GM21367 (cell line): ENCODE data around the gene KCNAB1.
"Not testable (repeated sequence)": the region's sequence is repeated elsewhere in the genome, so short reads cannot be mapped to it uniquely, and the experiment has no call there.

Source experiments
- ATAC-seq: cut with Tn5 transposase; IDR thresholded peaks from one replicate; pipeline ENCODE4 v1.9.1; 2021; ENCODE audit not compliant: unreplicated experiment

The KCNAB1 gene

GRCh38 chr3:156259896-156260295 lies 139.5 kb downstream of the KCNAB1 start:
- ATAC-seq = no peak

- ATAC-seq = no peak
These were observed 140.0 kb downstream of the KCNAB1 start for GRCh38 chr3:156260331-156260730.

GRCh38 chr3:156264771-156265170 lies 144.4 kb downstream of the KCNAB1 start:
- no peak for ATAC-seq

- ATAC-seq = no peak
These were observed 151.1 kb downstream of the KCNAB1 start for GRCh38 chr3:156271508-156271907.

GRCh38 chr3:156271995-156272719 lies 151.8 kb downstream of the KCNAB1 start:
- ATAC-seq = no peak

- ATAC-seq = no peak
These were observed 152.8 kb downstream of the KCNAB1 start for GRCh38 chr3:156273111-156273694.

GRCh38 chr3:156274791-156275190 lies 154.4 kb downstream of the KCNAB1 start:
- no peak for ATAC-seq

- not testable (repeated sequence) for ATAC-seq
These were observed 164.3 kb downstream of the KCNAB1 start for GRCh38 chr3:156284637-156285036.

- ATAC-seq = no peak
These were observed 165.2 kb downstream of the KCNAB1 start for GRCh38 chr3:156285626-156286025.

- no peak for ATAC-seq
These were observed 170.5 kb downstream of the KCNAB1 start for GRCh38 chr3:156290924-156291271.

GRCh38 chr3:156291272-156292123 lies 171.1 kb downstream of the KCNAB1 start:
- no peak for ATAC-seq

GRCh38 chr3:156293566-156293965 lies 173.2 kb downstream of the KCNAB1 start:
- ATAC-seq = no peak

- no peak for ATAC-seq
These were observed 177.2 kb downstream of the KCNAB1 start for GRCh38 chr3:156297582-156297981.

GRCh38 chr3:156298014-156298413 lies 177.6 kb downstream of the KCNAB1 start:
- ATAC-seq = no peak

- no peak for ATAC-seq
These were observed 178.6 kb downstream of the KCNAB1 start for GRCh38 chr3:156298938-156299337.

GRCh38 chr3:156299569-156299968 lies 179.2 kb downstream of the KCNAB1 start:
- no peak for ATAC-seq

GRCh38 chr3:156300371-156300770 lies 180.0 kb downstream of the KCNAB1 start:
- no peak for ATAC-seq

- no peak for ATAC-seq
These were observed 180.8 kb downstream of the KCNAB1 start for GRCh38 chr3:156300929-156301840.

GRCh38 chr3:156303001-156303707 lies 182.8 kb downstream of the KCNAB1 start:
- no peak for ATAC-seq

- ATAC-seq = no peak
These were observed 184.0 kb downstream of the KCNAB1 start for GRCh38 chr3:156304406-156304805.
